GM21825 (cell line): ENCODE results near the gene TRIM29.

ENCODE experiments used
- ATAC-seq: cut with Tn5 transposase; IDR thresholded peaks from one replicate; pipeline ENCODE4 v1.9.1; 2021; ENCODE audit warnings: mild to moderate bottlenecking, moderate library complexity; ENCODE audit not compliant: unreplicated experiment

TRIM29 gene

DNA sequence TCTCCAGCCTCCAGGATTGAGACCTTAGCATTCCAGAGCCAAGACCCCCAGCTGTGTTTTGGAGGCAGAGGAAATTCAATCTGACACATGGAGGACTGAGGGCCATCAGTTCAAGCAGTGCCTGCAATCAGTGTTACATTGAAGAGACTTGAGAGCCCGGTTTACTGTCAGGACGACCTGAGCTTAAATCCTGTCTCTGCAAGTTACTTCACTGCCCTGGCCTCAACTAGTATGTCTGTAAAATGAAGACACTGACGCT, 35.1 kb downstream of the TRIM29 start:
- no peak for ATAC-seq

DNA sequence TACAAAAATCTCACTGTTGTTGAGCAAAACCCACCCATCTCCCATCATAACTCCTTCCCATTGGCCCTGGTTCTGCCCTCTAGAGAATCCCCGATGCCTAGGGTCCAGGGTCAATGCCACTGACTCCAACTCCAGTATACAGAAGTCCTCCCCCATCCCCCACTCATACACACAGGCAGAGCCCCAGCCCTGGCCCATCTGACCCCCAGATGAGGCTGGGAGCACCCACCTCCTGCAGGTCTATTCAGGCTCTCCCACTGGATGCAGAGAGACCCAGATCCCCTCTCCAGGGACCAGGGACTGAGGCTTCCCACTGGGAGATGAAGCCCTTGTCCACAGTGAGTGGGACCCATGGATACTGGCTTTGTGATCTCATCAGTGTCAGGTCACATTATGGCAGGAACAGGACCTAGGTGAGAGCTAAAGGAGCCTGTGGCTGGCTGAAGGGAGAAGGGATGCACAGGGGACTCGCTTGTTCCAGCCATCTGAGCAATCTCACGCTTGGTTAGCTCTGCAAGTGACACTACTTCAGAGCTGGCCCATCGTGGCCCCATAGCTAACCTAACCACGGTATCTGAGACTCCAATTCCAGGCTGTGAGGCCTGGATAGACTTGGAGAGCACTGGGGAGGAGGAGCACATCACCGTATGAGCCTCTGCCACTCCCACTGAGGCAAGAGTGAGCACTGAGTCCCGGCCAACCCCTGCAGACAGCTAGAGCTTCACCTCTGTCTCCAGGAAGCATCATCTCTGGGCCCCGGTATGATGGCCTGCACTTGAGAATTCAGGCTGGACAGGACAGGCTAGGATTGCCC, 35.7 kb downstream of the TRIM29 start:
- ATAC-seq = no peak

DNA sequence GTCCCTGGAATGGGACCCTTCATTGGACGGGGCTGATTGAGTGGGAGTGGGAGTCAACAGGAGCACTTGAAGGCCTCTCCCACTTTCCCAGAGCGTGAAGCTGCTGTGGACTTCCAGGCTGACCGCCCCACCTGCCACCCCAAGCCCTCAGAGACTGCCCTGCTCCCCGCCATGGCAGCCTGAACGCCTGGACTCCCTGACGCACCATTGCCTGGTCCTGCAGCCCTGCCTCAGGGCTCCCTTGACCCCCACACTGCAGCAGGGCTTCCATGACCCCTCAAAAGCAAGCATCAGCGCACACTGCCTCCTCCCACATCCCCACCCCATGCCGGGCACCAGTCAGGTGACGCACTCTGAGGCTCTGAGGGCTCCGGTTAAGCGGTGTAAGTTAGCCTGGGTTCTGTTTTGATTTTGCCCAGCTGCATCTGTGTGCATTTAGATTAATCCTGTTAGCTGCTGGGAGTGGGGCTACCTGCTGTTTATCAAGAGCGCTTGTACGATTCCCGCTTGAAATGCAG, 39.4 kb downstream of the TRIM29 start:
- no peak for ATAC-seq

DNA sequence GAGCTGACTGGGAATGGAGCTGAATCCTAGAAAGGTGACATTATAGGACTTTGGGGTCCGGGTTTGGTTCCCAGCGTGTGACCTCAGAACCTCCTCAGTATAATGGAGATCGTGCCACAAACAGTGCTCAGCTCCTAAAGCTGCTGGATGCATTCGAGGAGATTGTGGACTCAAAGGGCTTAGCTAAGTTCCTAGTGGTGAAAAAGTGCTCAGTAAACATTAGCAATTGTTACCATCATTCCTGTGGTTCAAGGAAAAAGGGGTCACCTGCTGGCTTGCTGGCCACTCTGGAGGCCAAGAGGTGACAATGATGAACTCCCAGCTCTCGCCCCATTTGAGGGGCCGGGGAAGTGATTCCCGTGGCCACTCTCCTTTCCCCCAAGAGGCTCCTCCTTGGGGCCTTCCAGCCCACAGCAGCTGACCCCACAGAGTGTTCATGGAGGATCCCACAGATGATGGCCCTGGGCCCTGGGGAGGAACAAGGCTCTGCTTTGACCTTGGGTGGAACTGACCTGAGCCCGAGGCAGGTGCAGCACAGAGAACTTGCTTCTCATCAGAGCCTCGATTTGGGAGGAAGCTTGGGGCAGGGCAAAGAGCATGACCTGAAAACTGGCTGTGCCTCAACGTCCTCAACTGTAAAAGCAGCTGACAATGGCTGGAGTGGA, 40.1 kb downstream of the TRIM29 start:
- ATAC-seq = no peak

DNA sequence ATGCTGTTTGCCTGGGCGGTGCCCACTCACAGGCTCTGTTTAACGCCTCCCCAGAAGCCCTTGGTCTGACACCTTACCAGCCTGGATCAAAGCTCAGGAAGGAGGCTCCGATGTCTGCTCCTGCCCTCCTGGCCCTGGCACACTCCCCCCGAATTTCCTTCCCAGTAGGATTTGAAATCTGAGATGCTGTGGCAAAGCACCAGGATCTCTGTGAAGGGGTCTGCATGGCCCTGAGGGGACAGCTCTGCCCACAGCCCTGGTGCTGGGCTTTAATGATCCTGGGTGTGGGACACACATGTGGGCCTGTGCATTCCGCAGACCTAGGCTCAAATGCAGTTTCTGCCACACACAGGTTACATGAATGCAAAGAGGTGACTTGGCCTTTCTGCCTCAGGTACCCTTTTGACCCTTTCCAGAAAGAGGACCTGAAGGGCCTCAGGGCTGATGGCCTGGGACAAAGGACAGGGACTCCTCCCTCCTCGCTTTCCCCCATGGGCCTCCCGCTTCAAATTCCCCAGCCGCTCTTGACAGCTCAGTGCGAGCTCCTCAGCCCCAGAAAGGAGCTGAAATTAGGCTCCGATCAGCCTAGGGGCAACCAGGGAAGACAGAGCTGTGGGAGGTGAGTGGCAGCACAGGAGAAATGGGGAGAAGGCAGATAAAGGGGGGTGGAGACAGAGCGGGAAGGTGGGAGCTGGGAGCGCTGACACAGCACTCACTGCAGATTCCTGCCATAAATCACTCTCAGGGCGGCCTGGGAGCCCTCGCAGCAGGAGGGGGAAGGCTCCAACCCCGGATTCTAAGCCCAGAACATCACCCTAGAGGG, 41.3 kb downstream of the TRIM29 start:
- ATAC-seq = no peak

DNA sequence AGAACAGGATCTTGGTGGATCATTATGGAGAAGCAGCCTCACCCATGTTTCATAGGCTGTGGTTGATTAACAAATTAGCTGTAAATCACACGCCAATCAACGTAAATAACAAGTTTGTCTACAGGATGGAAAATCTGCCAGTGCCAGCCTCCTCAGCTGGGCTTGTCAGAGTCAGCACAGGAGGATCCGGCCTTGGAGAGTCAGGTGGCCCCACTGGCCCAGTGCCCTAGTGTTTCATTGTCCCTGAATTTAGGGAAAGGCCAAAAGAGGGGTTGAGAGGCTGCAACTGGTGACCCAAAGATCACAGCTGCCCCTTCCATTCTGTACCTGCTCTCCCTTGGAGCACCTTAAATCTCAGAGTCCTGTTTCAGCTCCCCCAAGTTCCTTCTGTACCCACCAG, 42.4 kb downstream of the TRIM29 start:
- no peak for ATAC-seq

DNA sequence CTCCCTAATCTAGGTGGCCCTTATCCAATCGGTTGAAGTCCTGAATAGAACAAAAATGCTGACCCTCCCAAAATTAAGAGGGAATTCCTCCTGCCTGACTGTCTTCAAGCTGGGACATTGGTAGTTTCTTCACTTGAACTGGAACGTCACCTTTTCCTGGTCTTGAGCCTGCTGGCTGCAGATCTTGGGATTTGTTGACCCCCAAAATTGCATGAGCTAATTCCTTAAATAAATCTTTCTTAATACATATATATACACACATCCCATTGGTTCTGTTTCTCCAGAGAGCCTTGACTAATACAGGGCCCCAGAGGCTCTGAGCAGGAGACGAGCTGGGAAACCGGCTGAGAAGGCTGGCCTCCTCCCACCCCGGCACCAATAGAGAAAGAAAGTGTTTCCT, 46.2 kb downstream of the TRIM29 start:
- no peak for ATAC-seq

DNA sequence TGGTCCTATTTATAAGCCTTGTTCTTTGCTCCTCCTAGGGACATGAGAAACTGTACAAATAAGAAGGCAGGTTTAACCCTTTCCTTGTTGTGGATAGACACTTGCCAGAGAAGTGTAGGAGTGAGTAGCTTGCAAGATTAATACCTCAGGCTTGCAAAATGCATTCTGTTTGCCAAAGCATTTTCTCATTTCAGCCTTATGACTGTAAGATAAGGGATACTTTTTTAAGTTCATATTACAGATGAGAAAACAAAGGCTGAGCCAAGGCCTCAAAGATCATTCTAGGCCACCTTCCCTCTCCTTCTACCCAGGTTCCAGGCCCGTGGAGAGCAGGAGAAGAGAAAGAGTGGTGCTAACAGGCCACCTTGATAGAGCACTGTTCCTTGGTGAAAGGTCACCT, 46.8 kb downstream of the TRIM29 start:
- no peak for ATAC-seq

DNA sequence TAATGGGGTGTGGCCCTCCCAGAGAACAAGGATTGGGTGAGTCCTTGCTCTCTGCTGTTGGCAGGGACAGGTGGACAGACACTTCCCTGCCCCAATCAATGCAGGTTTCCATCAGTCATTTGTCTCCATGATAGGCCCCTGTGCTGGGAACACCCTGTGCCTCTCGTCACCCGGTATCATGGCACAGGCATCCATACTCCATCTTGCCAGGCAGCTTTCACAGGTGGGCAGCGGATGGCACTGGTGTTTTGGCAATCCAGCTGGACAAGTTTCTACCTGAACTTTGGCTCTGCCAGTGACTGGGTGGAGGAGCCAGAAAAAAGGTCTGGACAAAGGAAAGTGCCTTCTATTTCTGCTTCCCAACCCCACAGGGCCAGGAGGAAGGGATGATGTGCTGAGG, 47.5 kb downstream of the TRIM29 start:
- ATAC-seq = no peak

DNA sequence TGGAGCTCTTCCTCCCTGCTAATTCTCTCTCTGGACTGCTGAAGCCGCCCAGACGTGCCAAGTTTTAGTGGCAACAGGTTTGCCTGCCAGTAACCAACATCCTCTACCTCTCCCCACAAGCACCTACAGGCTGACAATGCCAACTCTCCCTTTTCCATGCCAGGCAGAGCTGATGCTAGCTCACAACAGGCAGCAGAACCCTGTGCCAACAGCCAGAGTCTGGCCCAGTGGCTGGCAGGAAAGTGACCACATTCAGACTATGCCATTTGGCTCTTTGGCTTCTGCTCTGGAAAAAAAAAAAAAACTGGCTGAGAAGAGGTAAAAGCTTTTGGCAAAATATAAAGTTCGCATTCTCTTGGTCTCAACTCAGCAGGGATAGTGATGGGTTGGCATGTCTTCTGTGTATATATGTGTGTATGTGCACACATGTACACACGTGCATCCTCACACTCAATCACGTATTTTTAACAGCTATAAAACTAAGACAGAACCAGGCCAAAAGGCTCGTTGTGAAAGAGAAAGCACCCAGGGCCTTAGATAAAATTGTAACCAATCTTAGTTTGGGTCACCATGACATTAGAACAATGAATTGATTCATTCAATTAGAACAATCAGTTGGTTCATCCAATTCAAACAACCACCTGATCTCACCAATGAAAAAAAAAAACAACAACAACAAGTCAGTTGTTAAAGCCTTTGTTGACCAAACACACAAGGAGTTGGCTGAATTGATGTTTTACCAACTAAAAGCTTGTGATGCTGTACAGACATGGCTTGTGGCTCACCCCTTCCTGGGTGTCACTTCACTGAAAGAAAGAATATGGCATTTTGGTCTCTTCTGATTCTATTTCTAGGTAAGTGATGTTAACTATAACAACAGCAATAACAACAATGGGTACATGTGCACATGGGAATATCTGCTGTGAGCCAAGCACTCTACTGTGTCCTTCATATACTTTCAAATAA, 48.6 kb downstream of the TRIM29 start:
- no peak for ATAC-seq

DNA sequence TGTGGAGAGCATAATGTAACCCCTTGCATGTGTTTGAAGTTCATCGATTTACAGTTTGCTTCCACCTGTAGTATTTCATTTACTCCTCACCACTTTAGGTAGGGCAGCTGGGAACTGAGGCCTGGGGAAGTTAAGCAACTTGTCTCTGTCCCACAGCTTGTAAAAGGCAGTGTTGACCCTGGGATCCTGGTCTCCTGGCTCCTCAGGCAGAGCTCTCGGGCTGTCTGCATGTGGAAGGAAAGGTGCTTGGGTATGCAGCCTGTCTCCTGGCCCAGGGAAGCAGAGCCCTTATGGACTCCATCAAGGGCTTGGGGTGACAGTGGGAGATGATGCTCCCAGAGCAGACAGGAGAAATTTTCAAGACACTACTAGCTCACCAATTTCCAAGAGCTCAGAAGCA, 49.9 kb downstream of the TRIM29 start:
- no peak for ATAC-seq

DNA sequence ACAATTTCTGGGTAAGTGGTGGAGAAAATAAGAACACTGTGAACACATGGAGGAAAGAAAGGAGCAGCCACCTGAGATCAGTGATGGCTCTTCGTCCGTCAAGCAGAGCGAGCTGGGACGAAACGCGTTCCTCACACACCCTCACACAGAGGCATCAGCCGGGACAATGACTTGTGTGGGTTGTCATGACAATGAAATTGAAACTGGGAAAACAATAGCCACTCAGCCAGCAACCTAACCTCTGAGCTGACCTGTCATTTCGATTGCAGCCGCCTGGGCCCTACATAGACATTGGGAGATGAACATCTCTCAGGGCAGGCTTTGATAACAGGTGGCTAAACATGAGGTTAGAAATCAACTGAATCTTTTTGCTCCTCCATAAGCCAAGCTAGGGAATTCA, 51.3 kb downstream of the TRIM29 start:
- no peak for ATAC-seq

DNA sequence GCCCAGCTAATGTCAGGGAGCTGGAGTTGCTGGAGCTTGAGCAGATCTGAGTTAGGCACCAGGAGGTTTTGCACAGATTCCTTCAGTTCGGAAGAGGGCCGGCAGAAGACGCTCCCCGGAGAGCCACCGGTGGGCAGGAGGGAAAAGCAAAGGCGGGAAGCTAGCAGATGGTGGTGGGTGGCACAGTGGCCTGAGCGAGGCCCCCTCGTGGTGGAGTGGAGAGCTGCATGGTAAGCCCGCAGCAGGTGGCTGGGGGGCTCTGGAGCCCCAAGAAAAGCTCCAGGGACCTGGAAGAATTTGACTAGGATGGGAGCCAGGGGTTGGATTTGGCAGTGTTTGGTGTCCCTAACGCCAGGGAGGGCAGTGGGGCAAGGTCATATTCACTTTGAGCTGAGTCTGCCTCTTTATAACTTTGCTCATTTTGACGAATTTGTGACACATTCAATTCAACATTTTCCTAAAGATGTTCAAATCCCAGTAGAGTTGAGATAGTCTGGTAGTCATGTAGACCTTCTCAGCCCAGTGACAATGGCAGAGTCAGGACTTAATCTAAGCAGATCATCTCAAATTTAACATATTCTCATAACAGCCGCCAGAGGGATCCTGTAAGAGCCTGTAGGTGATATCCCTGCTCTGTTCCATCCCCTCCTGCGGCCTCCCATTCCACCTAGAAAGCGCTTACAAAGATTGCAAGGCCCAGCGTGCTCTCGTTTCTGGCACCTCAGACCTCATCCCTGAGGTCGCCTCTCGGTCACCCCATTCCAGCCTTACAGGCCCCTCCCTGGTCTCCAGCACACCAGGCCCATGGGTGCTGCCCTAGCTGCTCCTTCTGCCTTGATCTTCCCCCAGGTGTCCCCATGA, 57.9 kb downstream of the TRIM29 start:
- no peak for ATAC-seq

DNA sequence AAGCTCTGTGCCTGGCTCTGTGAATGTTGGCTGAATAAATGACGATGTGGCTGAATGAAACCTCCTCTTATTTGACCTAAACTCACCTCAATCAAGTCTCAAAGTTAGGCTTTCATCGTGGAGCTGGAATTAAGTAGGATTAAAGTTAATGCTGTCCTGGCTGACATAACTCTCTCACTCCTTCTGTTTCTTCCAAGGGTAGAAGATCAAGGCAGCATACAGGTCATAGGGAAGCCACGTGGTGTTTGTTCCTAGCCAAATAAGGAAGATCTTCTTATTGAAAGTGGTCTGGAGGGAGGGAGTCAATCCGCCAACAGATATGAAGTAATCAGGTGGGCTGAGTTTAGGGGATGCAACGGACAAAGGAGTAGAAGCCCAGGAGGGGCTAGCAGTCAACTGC, 59.5 kb downstream of the TRIM29 start:
- ATAC-seq = no peak

DNA sequence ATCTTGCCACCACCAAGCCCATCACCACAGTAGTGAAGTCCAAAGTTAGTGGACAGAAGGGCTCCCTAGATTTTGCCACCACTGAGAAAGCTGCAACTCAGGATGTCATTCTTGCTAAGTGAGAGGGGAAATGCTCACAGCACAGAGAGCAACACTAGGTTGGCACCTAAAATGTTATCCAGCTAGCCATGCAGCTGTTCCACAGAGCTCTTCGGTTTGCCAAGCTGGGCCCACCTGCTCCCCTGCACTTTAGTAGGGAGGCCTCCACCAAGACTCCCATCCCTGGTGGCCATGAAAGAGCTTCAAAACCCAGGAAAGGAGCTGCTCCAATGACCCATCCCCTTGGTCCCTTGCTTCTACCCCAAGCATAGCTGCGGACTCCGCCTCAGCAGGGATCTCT, 63.8 kb downstream of the TRIM29 start:
- no peak for ATAC-seq

DNA sequence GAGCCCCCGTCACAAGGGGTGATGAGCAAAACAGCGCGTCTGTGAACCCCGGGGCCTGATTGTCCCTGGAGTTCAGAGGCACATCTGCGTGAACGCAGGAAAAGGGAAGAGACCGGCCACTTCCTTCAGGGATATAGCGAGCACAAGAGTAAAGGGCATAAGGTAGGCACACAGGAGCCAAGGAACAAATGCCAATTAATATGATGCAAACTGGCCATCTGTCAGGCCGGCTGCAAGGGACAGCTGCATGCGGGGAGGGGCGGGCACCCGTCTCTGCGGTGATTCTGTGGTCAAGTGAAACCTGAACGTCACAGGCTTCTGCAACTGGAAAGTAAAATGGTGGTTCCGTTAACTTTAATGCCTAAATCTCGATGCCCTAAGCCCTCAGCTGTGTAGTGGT, 64.7 kb downstream of the TRIM29 start:
- ATAC-seq = no peak

DNA sequence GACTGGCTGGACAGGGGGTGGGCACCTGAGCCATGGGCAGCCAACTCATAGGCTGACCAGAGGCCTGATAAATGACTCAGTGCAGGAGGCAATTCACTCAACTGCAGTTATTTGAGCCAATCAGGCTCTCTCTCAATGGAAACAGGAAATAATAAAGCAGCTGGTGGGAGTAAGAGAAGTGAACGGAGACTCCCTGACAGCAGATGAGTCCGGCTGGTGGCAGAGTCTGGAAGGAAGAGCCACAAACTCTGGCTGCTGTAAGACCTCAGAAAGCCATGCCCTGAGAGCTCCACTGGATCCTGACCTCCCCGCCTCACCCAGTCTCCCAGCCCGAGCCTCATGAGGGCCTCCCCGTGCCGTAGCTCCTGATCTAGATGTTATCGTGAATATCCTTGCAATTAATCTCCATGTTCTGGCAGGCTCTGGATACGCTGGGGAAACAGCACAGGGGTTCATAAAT, 69.8 kb downstream of the TRIM29 start:
- ATAC-seq = no peak

DNA sequence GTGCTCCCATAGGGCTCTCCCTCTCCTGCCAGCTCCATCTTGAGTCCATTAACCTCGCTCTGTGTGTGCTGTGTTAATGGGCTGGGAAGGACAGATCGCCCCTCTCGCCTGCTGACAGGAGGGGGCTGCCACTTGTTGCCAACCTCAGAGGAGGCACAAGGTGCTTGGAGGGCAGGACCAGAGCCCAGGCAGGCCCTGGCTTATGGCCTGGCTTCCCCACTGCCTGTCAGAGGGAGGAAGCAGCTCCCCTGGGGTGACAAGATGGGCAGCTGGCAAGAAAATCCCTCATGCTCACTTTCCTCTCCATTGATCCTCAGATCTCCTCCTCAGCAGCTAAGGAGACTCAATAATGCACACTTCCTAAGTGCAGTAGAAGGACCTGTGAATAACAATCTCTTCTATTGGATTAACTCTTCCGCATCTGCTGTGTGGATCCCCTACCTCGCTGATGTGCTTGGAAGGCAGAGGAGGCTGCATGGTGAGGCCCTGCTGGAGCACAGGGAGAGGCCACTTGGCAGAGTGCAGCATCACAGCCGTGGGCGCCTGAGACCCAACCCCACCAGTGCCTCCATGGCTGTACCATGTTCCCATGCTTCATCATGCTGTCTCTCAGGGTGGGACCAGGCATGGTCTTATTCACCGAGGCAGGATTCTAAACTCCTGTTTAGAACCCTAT, 70.3 kb downstream of the TRIM29 start:
- ATAC-seq = no peak
